ENCODE data around the gene FAM187B. TPM values are rescaled to one million over a fixed set of nuclear protein-coding genes. Genes with fewer than 3 reads are reported as not detected.

FAM187B gene
- total and polyA plus RNA-seq, 4 donors = 0.20 to 0.28 TPM; not detected in 2

- WGBS, 2 donors = 81 to 89% methylated on average over 34 of the region's 34 CpGs
- DNase-seq (no peak), ATAC-seq (ENCODE audit: insufficient read depth, low FRiP score) (no peak)
- peaks cover 0 to 24% (median 14%) of the 10 kb centered on the region in 3 donors for H3K27me3 ChIP-seq (ENCODE audit: control insufficient read depth in 3 of 3, insufficient read depth in 3 of 3, low read length in 2 of 3)
- no peaks in the 10 kb centered on the region for H3K9me3 ChIP-seq (ENCODE audit: control insufficient read depth in 4 of 4, insufficient read depth in 3 of 4, low read length in 3 of 4)
- H3K36me3 ChIP-seq (ENCODE audit: control insufficient read depth in 4 of 4, insufficient read depth in 4 of 4, low read length in 4 of 4) = peaks cover 0 to 8% (median 0%) of the 10 kb centered on the region in 4 donors
- peak overlapping the region in 1 of 2 donors; percentile 94 for H3K27ac ChIP-seq (ENCODE audit: low read depth in 1 of 2, low read length in 1 of 2)
- H3K4me3 ChIP-seq = peak overlapping the region; percentile 70
- no peak for TF ChIP-seq CTCF (IDR thresholded peaks at IDR 0.05; ENCODE audit: control extremely low read depth, extremely low read depth)
- no peak overlapping the region for H3K9ac ChIP-seq (ENCODE audit: insufficient read depth in 1 of 2, low read length in 2 of 2)
- peaks cover 0 to 10% (median 0%) of the 10 kb centered on the region in 5 donors for H3K4me1 ChIP-seq (ENCODE audit: control insufficient read depth in 5 of 5, insufficient read depth in 5 of 5, low read length in 5 of 5)
These were observed 21.5 kb upstream of the FAM187B start for GRCh38 chr19:35249848-35250711.

GRCh38 chr19:35249146-35249847 is 20.8 kb upstream of the FAM187B start:
- Histone ChIP-seq H3K4me3 (peak overlapping the region; percentile 70), H3K4me1 (ENCODE audit: control insufficient read depth in 5 of 5, insufficient read depth in 5 of 5, low read length in 5 of 5) (peaks cover 0 to 8% (median 0%) of the 10 kb centered on the region in 5 donors), H3K9me3 (ENCODE audit: control insufficient read depth in 4 of 4, insufficient read depth in 3 of 4, low read length in 3 of 4) (no peaks in the 10 kb centered on the region), H3K9ac (ENCODE audit: insufficient read depth in 1 of 2, low read length in 2 of 2) (peak overlapping the region in 1 of 2 donors; percentile 4), H3K27ac (ENCODE audit: low read depth in 1 of 2, low read length in 1 of 2) (peak overlapping the region in 1 of 2 donors; percentile 94), H3K27me3 (ENCODE audit: control insufficient read depth in 3 of 3, insufficient read depth in 3 of 3, low read length in 2 of 3) (peaks cover 0 to 24% (median 14%) of the 10 kb centered on the region in 3 donors), H3K36me3 (ENCODE audit: control insufficient read depth in 4 of 4, insufficient read depth in 4 of 4, low read length in 4 of 4) (peaks cover 0 to 8% (median 0%) of the 10 kb centered on the region in 4 donors)
- WGBS, 2 donors = 10 to 13% methylated on average over 38 to 39 of the region's 39 CpGs
- TF ChIP-seq CTCF (IDR thresholded peaks at IDR 0.05; ENCODE audit: control extremely low read depth, extremely low read depth) = no peak
- ATAC-seq (ENCODE audit: insufficient read depth, low FRiP score) (no peak), DNase-seq (no peak)

- Histone ChIP-seq H3K9me3 (ENCODE audit: control insufficient read depth in 4 of 4, insufficient read depth in 3 of 4, low read length in 3 of 4) (no peaks in the 10 kb centered on the region), H3K4me3 (peak within 1 kb of the TSS; percentile 70), H3K27me3 (ENCODE audit: control insufficient read depth in 3 of 3, insufficient read depth in 3 of 3, low read length in 2 of 3) (peaks cover 0 to 24% (median 14%) of the 10 kb centered on the region in 3 donors), H3K4me1 (ENCODE audit: control insufficient read depth in 5 of 5, insufficient read depth in 5 of 5, low read length in 5 of 5) (peaks cover 0 to 6% (median 0%) of the 10 kb centered on the region in 5 donors), H3K9ac (ENCODE audit: insufficient read depth in 1 of 2, low read length in 2 of 2) (peak within 1 kb of the TSS; percentile 60 to 62), H3K27ac (ENCODE audit: low read depth in 1 of 2, low read length in 1 of 2) (peak within 1 kb of the TSS; percentile 59 to 94), H3K36me3 (ENCODE audit: control insufficient read depth in 4 of 4, insufficient read depth in 4 of 4, low read length in 4 of 4) (peaks cover 0 to 6% (median 0%) of the 10 kb centered on the region in 4 donors)
- no peak for TF ChIP-seq CTCF (IDR thresholded peaks at IDR 0.05; ENCODE audit: control extremely low read depth, extremely low read depth)
- ATAC-seq (ENCODE audit: insufficient read depth, low FRiP score) = peak; percentile 90
- 0 to 1% methylated on average over 68 to 69 of the region's 69 CpGs for WGBS, 2 donors
- peak; percentile 70 to 86 (median 83) for DNase-seq
These were observed 20.0 kb upstream of the FAM187B start, which contains the start of gene LSR for GRCh38 chr19:35248310-35249145. Gene LSR, plus strand, starts transcription at chr19:35249002. Its CDS starts 21 bp downstream, at chr19:35249023.

Measured in lung (tissue), 12 donors.